Skin of body (tissue), 2 donors: ENCODE data around the gene TALDO1. TPM values are rescaled to one million over a fixed set of nuclear protein-coding genes. Genes with fewer than 3 reads are reported as not detected.

Experiments
- DNase-seq: peaks from one replicate; lab custom pipeline; 2025; lab: John Stamatoyannopoulos, UW
- total RNA-seq: library from RNA; depleted of rRNA; stranded (reverse); fragments of >200 nt; gene quantifications from one replicate; pipeline ENCODE4 v1.2.3, GENCODE V29; 2014

TALDO1 gene
- total RNA-seq, 1 donor from 2014 or later = 134 TPM

- no peak for DNase-seq
These were observed 52.5 kb downstream of the TALDO1 start for GRCh38 chr11:799641-800316.

- no peak for DNase-seq
These were observed 53.2 kb downstream of the TALDO1 start for GRCh38 chr11:800473-800872.

GRCh38 chr11:801097-801780 lies 54.0 kb downstream of the TALDO1 start:
- no peak for DNase-seq

- no peak for DNase-seq
These were observed 54.9 kb downstream of the TALDO1 start for GRCh38 chr11:802018-802617.

GRCh38 chr11:802693-803466 lies 55.6 kb downstream of the TALDO1 start:
- DNase-seq = no peak

- no peak for DNase-seq
These were observed 56.1 kb downstream of the TALDO1 start for GRCh38 chr11:803467-803742.

GRCh38 chr11:803770-804598 lies 56.7 kb downstream of the TALDO1 start:
- no peak for DNase-seq

- DNase-seq = no peak
These were observed 57.3 kb downstream of the TALDO1 start for GRCh38 chr11:804599-804964.

- DNase-seq = no peak
These were observed 61.4 kb downstream of the TALDO1 start for GRCh38 chr11:808427-809286.

- peak; percentile 99 for DNase-seq
These were observed 62.2 kb downstream of the TALDO1 start, which contains the start of gene RPLP2 for GRCh38 chr11:809287-810039. TSS of gene RPLP2 (plus strand) at chr11:809967. CDS start at chr11:810235, 268 bp downstream.

GRCh38 chr11:810040-810567 lies 62.8 kb downstream of the TALDO1 start:
- DNase-seq = no peak

GRCh38 chr11:811446-812245 lies 64.4 kb downstream of the TALDO1 start:
- DNase-seq = no peak

GRCh38 chr11:812390-812789 lies 65.1 kb downstream of the TALDO1 start:
- no peak for DNase-seq

GRCh38 chr11:813072-813455 lies 65.8 kb downstream of the TALDO1 start:
- DNase-seq = no peak

- no peak for DNase-seq
These were observed 66.3 kb downstream of the TALDO1 start for GRCh38 chr11:813456-814096.
